ENCODE data around the gene C4orf17.

The C4orf17 gene

DNA sequence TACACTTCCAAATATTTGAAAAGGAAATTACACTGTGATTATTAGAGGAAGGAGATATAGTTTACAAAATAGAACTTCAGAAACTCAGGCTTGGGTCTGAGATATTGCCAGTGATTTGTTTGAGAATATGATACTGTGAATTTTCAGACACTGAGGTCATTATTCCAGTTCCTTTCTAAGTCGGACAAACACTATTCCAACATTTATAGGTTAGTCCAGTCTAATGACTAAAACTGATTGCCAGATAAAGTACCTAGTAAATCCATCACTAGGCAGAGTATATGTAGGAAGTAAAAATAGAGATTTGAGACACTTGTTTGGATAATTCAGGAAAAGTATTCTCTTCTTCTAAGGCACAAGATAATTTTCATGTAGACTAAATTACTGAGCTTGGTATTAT, 77.0 kb downstream of the C4orf17 start:
- no peak for TF ChIP-seq CTCF (conservative IDR thresholded peaks at IDR 0.05; ENCODE audit: control insufficient read depth, insufficient read depth, low read depth, low read length)
- DNase-seq (ENCODE audit: low read depth): no peak
- H3K4me3 ChIP-seq (ENCODE audit: control insufficient read depth, low read depth, low read length): no peak overlapping the region

- TF ChIP-seq CTCF (conservative IDR thresholded peaks at IDR 0.05; ENCODE audit: control insufficient read depth, insufficient read depth, low read depth, low read length): no peak
- no peak for DNase-seq (ENCODE audit: low read depth)
- H3K4me3 ChIP-seq (ENCODE audit: control insufficient read depth, low read depth, low read length): no peak overlapping the region
These were observed 80.9 kb downstream of the C4orf17 start for GRCh38 chr4:99591757-99592156.
